ENCODE results near the gene SCG5.

SCG5 gene

DNA sequence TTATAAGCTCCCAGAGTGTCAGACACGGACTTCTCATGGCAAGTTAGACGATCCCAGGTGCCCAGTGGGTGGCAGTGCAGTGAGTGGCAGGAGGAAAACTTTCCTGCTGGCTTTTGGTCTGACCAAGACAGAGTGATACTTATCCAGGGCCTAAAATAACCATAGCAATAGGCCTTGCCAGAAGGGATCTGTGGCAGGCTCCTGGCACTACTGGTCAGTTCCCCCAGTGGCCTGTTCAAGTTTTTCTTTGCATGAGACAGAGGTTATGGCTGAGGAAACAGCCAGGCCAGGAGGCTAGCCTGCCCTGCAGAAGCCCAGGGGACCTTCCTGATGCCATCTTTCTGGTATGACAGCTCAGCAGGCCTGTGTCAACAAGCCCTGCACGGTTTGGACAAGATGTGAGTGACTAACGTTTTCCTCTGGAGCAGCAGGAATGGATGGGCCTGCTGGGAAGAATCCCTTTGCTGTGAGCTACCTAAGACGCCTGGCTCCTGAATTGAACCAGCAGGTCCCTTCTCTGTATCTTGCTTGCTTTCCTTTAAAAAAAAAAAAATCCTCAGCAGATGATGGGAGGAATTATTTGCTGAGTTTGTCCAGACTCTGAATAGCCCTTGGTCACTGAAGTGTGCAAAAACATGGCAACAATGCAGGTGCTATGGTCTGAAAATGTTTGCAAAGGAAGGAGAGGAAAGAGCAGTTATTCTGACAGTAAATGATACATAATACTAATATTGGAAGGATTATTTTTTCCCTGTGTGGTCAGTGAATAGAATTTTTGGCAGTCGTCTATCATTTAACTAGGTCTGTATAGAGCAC, 18.0 kb downstream of the SCG5 start:
- DNase-seq (ENCODE audit: low read depth in 2 of 2): no peak

DNA sequence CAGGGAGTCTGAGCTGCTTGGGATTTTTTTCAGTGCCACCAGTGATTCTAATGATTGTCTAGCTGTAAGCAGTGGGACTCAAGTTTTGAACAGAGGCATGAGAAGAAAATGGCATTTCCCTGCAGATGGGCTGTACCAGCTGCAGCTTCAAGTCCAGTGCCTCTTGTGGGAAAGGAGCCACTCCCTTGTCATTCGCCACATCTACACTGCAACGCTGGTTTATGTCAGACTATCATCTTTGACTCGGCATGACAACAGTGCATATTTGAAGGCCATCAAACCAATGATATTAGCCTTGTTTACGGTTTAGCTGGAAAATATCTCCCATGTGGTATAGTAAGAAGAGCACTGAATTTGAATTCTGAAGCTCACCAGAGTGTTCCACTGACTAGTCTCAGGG, 22.2 kb downstream of the SCG5 start:
- DNase-seq (ENCODE audit: low read depth in 2 of 2): no peak

DNA sequence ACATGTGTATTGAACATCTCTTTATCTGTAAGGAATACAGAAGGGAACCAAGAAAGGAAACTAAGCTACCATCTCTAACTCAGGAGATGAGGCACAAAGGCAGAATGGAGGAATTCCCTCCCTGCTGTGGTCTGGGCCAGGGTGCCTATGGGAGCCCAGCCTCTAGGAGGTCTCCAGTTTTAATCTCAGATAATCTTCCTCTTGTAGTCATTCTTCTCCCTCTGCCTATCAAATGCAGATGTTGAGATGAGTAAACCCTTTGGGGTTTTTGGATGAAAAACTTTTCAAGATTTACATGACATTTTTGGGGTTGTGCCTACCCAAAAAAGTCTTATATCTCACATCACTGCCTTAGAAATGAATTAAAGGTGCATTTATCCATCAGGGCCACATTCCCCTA, 23.3 kb downstream of the SCG5 start:
- DNase-seq (ENCODE audit: low read depth in 2 of 2): no peak

DNA sequence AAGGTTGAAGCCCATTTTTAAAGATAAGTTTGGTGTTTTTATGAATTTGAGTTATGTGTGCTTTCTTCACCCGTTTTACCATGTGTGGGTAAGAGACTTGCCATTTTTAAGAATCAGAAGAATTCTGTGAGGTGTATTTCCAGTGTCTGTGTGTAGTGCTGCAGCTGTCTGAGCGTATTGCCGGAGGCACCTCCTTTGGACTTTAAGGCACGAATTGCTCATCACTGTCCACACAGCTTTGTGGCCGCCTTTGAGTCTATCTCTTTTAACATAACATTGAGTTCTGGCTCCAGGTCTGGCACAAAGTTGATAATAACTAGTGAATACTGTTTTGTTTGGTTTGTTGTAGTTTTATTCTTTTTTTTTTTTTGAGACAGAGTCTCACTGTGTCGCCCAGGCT, 25.8 kb downstream of the SCG5 start:
- no peak for DNase-seq (ENCODE audit: low read depth in 2 of 2)

DNA sequence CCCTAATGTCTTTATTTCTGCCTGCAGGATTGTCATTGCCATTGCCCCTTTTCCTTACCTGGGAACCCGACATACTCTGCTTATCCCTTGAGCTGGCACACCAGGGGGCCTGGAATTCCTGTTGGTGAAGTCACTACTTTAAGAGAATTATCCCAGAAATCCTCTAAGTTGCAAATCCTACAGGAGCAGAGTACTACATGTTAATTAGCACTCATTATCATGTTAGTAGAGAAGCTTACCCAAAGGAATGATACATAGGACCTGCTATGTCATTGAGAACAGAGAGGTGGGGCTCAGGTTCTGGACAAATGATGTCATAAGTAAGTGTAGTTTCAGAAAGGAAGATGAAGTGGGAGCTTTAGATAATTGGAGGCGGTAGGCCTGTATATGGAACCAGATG, 27.4 kb downstream of the SCG5 start:
- DNase-seq (ENCODE audit: low read depth in 2 of 2): no peak

DNA sequence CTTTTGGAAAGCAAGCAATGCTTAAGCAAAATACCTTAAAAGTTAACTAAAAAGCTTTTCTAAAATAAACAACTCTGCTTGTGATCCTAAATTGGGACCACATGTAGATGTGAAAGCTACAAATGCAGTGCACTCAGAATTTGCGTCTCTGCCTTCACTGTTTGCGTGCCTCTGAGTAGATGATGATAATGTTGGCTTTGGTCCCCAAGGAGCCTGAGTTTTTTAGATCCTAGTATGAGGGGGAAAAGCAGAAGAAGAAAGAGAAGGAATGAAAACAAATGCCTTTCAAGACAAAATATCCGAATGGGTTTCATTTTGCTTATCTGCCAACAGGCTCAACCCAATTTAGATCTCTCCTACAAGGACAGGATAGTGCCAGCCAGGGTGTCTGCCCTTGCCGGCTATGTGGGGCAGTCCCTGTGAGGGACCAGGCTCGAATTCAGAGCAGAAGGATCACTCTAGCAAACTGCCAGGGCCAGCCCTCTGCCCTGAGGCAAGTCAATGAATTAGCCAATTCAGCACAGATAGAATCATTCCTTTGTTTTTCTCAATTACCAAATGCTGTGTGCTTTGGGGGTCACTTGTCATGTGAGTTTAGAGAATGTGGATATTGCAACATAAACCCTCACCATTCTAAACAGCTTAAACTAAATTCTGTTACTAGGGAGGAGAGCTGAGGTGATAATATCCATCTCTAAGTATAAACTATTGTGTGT, 28.5 kb downstream of the SCG5 start:
- no peak for DNase-seq (ENCODE audit: low read depth in 2 of 2)

DNA sequence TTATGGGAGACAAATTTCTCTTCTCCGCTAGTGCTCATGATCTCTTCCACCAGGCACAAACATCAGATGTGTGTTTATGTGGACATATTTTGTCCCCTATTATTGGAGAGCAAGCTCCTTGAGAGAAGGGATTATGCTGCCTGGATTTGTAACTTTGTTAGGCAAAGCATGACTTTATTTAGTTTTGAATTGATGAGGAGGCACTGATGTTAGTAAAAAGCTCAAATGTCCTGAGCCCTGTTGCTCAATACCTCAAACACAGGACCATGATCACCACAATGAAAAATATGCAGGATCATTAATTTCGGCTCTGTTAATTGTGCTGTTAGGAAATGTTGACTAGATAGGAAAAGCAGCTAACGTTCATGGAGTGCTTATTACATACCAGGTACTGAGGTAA, 29.1 kb downstream of the SCG5 start:
- no peak for DNase-seq (ENCODE audit: low read depth in 2 of 2)

DNA sequence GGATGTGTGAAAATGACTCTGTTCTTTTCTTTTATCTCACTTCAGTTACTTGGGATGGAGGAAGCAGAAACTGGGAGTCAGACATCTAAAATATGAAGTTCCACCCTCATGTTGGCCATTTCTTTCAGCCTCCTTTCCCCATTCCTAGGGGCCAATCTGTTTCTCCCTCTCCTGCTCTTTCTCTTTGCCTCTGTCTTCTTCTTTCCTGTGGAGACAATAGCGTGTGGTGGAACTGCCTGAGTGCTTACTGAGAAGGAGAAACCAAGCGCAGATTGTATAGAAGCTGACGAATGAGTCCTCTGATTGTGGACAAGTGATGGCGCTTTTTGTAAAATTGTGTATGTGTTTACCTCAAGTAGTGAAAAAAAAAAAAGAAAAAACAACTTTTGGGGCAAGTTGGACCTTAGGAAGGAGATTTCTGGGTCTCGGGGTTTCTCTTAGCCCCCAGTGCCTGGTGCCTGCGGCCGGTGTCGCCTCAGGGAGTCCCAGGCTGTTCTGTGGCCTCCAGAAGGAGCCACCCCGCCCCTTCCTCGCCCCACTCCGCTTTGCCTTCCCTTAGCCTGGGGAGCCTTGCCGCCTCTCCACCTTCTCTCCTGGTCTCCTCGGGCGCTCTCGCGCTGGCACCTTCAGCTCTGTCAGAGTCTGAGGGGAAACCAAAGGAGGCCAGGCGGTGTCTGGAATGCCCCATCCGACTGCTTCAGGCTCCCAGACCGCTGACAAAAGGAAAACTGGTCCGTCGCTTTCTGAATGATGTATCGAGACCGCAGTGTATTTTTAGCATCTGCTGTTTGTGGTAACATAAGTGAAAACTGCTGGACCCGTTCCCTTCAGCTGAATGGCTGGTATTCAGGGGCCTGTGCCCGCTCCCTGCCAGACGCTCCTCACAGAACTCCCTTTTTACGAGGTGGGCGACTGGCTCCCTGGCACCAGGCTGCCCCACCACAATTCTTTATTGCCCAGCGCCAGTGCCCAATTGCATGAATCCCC, 30.1 kb downstream of the SCG5 start:
- no peak for DNase-seq (ENCODE audit: low read depth in 2 of 2)

DNA sequence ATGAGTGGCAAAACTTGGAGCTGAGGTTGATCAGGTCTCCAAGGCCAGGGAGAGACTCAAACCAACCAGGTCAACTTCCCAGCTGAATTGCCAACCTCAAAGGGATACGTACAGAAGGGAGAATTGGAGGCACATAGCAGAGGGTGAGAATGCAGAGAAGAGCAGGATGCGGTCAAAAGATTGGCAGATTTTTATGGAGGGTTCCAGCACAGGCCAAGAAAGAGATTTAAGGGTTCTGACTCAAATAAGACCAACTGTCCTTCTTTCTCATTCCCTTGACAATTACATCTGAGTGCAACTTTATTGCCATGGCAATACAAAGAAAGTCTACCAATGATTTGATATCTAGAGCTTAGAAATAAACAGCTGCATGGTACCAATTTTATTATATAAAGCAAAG, 33.2 kb downstream of the SCG5 start:
- no peak for DNase-seq (ENCODE audit: low read depth in 2 of 2)

DNA sequence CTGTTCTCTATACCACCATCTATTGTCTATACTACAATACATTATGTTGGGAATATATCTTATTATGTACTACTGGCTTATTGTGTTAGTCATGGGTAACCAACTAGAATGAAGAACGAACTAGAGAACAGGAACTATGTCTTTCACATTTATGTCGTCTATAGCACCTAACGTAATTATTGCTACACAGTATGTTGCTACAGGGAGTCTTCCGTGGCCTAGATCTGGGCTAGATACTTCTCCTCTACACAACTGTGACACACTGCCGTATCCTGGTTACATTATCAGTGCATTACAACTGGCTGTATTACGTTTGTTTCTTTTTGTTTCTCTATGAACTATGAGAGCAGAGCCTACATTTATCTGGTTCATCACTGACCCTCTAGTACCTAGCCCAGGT, 34.0 kb downstream of the SCG5 start:
- no peak for DNase-seq (ENCODE audit: low read depth in 2 of 2)

DNA sequence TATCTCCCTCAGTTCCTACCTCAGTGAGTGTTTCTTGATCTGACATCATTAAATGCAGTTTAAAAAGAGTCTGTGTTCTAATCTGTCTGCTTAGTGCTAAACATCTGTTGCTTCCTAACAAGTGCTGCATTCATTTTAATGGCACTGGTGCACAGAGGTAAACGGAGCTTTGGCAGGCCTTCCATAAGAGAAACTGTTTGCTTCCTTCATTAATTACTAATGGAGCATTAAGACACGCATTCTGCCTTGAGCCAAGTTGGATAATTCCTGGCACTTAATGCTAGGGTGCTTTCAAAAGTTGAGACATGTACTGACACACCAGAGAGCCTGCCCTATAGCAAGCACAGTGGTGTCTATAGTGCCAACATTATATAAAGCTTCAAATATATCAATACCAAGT, 34.7 kb downstream of the SCG5 start:
- DNase-seq (ENCODE audit: low read depth in 2 of 2): no peak

DNA sequence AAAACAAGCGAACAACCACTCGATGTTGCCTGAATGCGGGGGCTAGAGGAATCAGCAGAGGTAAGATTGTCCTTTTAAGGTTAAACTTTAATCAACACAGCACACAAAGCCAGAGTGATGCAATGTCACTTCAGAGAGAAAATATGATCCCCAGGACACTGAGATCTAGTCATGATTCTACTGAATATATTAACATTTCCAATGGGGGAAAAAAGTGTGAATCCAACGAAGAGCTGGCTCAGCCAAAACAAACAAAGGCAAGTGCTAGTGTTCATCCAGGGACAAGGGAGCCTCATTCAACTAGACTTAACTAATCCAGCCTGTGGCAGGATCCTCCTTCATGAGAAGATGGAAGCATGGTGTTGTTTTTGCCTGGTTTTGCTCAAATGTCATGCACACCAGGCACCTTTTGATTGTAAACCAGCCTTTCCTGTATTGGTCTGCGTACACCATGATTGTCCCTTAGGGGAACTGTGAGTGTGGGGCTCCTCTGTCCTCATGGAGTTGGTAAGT, 35.8 kb downstream of the SCG5 start:
- DNase-seq (ENCODE audit: low read depth in 2 of 2): no peak

DNA sequence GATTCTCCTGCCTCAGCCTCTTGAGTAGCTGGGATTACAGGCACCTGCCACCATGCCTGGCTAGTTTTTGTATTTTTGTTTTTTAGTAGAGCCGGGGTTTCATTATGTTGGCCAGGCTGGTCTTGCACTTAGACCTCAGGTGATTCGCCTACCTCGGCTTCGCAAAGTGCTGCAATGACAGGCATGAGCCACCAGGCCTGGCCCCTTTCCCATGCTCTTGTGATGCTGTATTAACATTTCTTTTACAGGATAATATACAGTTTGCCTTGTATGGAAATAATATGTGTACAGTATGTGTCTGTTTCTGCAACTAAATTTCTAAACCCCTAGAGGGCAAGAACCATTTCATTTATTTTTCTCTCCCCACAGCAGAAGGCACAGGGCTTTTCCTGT, 37.8 kb downstream of the SCG5 start:
- DNase-seq (ENCODE audit: low read depth in 2 of 2): no peak

DNA sequence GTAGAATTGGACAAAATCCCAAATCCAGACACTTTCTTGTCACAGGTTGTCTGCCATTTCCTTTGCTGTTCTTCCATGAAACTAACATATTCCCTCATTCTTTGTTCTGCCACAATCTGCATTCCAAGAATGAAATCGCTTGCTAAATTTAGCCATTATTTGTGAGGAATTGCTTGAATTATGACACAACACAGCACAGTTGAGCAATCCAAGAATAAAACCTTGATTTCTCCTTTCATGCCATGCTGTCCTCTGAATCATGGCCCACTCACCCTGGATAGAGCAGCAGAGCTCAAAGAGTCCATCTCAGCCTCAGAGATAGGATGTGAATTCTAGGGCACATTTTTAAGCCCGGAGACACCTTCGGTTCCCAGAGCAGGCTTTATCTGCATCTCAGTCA, 41.1 kb downstream of the SCG5 start:
- DNase-seq (ENCODE audit: low read depth in 2 of 2): no peak

DNA sequence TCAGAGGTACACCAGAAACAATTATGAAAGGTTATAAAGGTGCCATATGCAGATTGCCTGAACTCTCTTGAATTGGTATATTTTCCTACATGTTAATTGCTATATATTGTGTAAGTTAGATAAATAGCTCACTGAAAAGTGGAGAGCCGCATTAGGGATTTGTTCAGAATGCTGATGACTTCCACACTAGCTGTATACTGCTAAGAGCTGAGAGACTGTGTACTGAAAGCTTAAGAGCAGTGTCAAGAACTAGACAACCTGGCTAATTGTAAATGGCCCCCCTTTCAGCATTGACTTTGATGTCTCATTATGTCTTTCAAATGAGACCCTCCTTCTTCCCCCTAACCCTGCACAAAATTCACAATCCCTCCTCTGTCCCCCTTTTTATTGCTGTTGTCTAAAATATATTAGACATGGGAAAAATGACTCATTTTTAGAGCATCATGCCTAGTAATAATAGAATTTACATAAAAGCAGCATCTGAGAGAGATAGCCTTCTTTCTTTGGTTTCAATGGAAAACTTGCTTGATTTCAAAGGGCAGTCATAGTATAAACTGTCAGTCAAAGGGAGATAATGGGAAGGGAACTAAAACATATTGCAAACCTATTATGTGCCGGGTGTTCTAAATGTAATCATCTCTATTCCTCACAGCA, 41.6 kb downstream of the SCG5 start:
- no peak for DNase-seq (ENCODE audit: low read depth in 2 of 2)

DNA sequence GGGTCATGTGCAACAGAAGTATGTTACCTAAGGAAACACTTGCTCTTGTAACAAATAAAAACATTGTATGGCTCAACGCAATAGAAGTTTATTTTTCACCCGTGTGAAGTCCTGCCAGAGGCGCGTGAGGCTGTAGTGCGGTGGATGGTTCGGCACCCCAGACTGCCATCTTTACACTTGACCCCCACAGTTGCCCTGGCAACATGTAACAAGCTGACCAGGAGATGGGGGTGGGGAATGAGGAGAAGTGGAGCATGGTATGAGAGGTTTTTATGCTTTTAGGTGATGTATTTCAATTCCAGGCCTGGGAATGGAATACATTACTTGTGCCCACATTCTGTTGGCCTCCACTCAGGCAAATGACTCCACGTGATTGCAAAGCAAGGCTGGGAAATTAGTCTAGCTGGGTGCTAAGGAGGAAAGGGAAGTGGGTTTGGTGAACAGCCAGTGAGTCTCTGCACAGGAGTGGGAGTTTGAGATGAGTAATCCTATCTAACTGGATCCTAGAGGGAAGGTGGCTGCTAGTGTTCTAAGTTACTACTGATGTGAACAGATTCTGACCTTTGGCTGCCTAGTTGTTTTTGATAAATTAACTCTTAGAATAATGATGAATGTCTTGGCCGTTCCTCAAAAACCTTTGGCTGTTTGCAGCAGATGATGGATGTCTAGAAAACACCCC, 42.5 kb downstream of the SCG5 start:
- DNase-seq (ENCODE audit: low read depth in 2 of 2): no peak

DNA sequence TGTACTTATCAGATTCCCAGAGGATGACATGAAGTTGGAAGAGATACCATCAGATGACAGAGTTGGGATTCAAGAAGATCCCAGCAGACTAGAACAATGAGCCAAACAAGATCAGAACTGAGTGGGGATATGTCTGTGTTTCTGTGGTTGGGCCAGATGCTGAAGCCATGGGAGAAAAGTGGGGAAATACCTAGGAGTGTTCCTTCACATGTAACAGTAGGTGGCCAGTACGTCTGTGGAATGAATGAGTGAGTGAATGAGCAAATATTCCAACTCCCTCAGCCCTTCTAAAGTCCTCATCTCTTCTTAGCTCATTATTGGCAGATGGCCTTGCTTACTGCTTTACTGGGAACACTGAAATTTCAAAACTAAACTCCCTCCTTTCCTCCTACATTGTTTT, 44.1 kb downstream of the SCG5 start:
- no peak for DNase-seq (ENCODE audit: low read depth in 2 of 2)

DNA sequence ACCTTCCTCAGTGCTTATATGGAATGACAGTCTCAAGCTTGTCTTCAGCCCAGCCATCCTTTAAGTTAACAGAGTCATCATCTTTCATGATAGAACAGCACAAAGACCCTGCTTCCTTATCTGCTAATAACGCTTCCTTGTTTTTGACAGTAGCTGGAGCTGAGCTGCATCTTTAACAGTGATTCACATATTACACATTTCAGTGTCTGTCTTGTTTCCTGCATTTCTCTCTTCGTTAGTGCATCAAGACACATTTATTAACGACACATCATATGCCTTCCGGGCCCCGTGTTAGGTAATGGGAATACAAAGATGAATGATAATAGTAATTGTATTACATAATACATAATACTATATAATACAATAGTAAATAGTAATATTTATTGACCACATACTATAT, 46.0 kb downstream of the SCG5 start:
- DNase-seq (ENCODE audit: low read depth in 2 of 2): no peak

DNA sequence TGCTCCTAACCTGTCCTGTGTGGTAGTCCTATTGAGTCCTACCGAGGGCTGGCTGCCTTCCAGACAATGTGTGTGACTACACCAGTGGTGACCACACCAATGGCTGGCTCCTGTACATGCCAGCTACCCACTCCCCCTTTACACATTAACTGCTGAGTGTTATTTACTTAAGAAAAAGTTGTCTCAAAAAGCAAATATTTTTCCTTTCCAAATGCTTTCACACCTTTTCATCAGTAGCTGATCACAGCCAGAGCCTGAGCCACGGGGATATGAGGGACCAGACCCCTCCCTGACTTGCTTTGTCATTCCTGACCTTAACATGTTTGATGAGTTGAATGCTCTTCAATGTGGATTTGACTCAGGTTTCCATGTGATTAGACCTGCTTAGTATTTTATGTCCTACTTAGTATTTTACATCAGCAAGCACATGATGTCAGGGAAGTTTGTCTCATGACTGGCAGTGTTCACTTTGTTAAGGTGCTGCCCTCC, 46.7 kb downstream of the SCG5 start:
- no peak for DNase-seq (ENCODE audit: low read depth in 2 of 2)

DNA sequence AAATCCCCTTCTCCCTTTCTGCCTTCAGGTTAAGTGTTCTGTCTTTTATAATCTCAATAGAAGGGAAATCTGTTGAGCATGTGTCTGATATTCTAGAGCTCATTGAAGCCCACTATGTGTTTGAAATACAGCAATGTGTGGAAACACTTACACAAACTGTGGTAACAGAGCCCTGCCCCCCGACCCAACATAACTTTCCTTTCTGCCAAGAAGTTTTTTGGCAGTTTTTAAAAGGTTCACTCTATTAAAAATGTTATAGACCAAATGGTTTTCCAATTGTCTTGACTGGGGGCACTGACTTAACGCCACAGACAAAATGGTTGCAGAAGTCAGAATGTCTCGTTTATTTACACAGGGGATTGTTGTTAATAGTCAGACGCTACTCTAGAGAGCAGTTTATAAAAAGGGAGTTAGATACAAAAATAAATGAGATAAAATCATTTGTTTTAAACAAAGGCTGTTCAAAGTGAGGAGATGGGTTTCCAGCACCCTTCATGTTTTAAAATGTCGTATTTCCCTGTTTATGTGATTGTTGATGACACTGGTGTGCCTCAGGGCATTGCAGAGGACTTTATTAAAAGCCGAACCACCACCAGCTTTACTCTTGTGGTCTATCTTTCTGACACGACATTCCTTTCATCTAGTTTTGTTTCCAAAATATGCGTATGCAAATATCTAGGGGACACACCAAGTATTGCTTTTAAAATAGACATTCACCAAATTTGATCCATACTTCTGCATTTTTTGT, 49.6 kb downstream of the SCG5 start:
- DNase-seq (ENCODE audit: low read depth in 2 of 2): no peak
